Tibial nerve (tissue), 4 donors: ENCODE results near the gene LRRC17.

Experiments used
- EP300 ChIP-seq, 2 donors: sonication (generic); formaldehyde crosslinking; IDR thresholded peaks; one replicate each; pipeline ENCODE4 v1.6.1; 2017; ENCODE audit warnings: antibody characterized with exemption in 2 of 2, mild to moderate bottlenecking in 1 of 2
- TF ChIP-seq, protein P1 (sequence below), 5 experiments: fragments of 200-600 bp in 3 of 5; fragments of 450-650 bp in 2 of 5; sonication (generic) in 3 of 5; IDR thresholded peaks; one replicate each; pipeline ENCODE4 v1.5.1; 2016 to 2019; ENCODE audit warnings: antibody characterized with exemption in 5 of 5, mild to moderate bottlenecking in 3 of 5, moderate library complexity in 2 of 5

DNA sequence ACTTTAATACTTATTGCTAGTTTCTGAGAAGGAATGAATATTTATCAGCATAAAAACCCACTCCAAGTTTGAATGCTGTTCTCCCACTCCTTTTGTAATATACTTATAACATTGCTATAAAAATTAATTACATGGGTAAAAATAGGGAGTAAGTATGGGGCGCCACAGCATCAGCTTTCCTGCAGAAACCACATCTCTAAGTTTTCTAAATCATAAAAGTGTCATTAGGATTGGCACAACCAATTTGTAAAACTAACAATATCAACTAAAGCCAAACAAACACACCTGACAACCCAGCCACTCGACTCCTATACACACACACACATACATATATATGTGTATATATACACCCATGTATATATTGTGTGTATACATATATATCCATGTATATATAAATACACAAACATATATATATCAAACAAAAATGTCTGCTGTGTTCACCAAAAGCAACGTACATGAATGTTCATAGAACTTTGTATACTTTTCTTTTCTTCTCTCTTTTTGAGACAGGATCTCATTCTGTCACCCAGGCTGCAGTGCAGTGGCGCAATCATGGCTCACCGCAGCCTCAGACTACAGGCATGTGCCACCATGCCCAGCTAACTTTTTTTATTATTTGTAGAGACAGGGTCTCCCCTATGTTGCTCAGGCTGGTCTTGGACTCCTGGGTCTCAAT is 14.8 kb upstream of the LRRC17 start:
- TF ChIP-seq, protein P1, sequence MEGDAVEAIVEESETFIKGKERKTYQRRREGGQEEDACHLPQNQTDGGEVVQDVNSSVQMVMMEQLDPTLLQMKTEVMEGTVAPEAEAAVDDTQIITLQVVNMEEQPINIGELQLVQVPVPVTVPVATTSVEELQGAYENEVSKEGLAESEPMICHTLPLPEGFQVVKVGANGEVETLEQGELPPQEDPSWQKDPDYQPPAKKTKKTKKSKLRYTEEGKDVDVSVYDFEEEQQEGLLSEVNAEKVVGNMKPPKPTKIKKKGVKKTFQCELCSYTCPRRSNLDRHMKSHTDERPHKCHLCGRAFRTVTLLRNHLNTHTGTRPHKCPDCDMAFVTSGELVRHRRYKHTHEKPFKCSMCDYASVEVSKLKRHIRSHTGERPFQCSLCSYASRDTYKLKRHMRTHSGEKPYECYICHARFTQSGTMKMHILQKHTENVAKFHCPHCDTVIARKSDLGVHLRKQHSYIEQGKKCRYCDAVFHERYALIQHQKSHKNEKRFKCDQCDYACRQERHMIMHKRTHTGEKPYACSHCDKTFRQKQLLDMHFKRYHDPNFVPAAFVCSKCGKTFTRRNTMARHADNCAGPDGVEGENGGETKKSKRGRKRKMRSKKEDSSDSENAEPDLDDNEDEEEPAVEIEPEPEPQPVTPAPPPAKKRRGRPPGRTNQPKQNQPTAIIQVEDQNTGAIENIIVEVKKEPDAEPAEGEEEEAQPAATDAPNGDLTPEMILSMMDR (IDR thresholded peaks at IDR 0.05): no peak
- no peak for TF ChIP-seq EP300 (IDR thresholded peaks at IDR 0.05)
